ENCODE results near the gene CLIC5. TPM values are rescaled to one million over a fixed set of nuclear protein-coding genes. Genes with fewer than 3 reads are reported as not detected.

CLIC5 gene
- total and polyA plus RNA-seq, 12 donors: 28.1 to 372 (median 301) TPM

- no peak overlapping the region for H3K27ac ChIP-seq
- H3K4me3 ChIP-seq: no peak overlapping the region
- no peak for TF ChIP-seq CTCF (IDR thresholded peaks at IDR 0.05)
- peaks cover 0 to 19% (median 0%) of the 10 kb centered on the region in 9 donors for H3K36me3 ChIP-seq
- ATAC-seq (no peak), DNase-seq (no peak)
- no peaks in the 10 kb centered on the region for H3K27me3 ChIP-seq
- intact Hi-C loops (cut with DNase I): loop anchor here in 8 of 10 donors (1.0 to 10.0 kb wide), 7 partner anchors 207 to 1449 kb away; no protein-coding TSS in a partner anchor
- H3K4me1 ChIP-seq: peaks cover 0 to 57% (median 47%) of the 10 kb centered on the region in 9 donors
- 73 to 75% methylated on average over 5 of the region's 5 CpGs for WGBS, 2 donors
- no peaks in the 10 kb centered on the region for H3K9me3 ChIP-seq
Measured at GRCh38 chr6:45923831-45924391, 91.7 kb downstream of the CLIC5 start.

- intact Hi-C loops (cut with DNase I): loop anchor here in 7 of 10 donors (5.0 to 10.0 kb wide), 6 partner anchors 206 to 1448 kb away; no protein-coding TSS in a partner anchor
- no peak overlapping the region for H3K4me3 ChIP-seq
- H3K27ac ChIP-seq: peak overlapping the region in 3 of 10 donors; percentile 3 to 21 (median 9)
- ATAC-seq (peak; percentile 58 to 85 (median 76)), DNase-seq (peak; percentile 45 to 54)
- peaks cover 0 to 29% (median 0%) of the 10 kb centered on the region in 9 donors for H3K36me3 ChIP-seq
- no peaks in the 10 kb centered on the region for H3K9me3 ChIP-seq
- peaks cover 0 to 47% (median 41%) of the 10 kb centered on the region in 9 donors for H3K4me1 ChIP-seq
- 37 to 49% methylated on average over 11 of the region's 11 CpGs for WGBS, 2 donors
- no peaks in the 10 kb centered on the region for H3K27me3 ChIP-seq
- peak; percentile 36 to 75 (median 67) for TF ChIP-seq CTCF (IDR thresholded peaks at IDR 0.05)
Measured at GRCh38 chr6:45922728-45923351, 92.8 kb downstream of the CLIC5 start.

GRCh38 chr6:45921691-45922281 is 93.9 kb downstream of the CLIC5 start:
- WGBS, 2 donors: 46 to 48% methylated on average over 6 of the region's 6 CpGs
- Histone ChIP-seq H3K4me1 (peaks cover 5 to 49% (median 42%) of the 10 kb centered on the region in 9 donors), H3K4me3 (no peak overlapping the region), H3K27me3 (no peaks in the 10 kb centered on the region), H3K36me3 (peaks cover 0 to 32% (median 0%) of the 10 kb centered on the region in 9 donors), H3K9me3 (no peaks in the 10 kb centered on the region), H3K27ac (peak overlapping the region in 5 of 10 donors; percentile 3 to 39 (median 19))
- ATAC-seq (peak; percentile 35 to 73 (median 64)), DNase-seq (peak in 1 of 2 donors; percentile 59)
- no peak for TF ChIP-seq CTCF (IDR thresholded peaks at IDR 0.05)
- intact Hi-C loops (cut with DNase I): loop anchor here in 7 of 10 donors (5.0 to 10.0 kb wide), 6 partner anchors 204 to 1447 kb away; no protein-coding TSS in a partner anchor

GRCh38 chr6:45920819-45921511 is 94.7 kb downstream of the CLIC5 start:
- peaks cover 7 to 57% (median 42%) of the 10 kb centered on the region in 9 donors for H3K4me1 ChIP-seq
- peak overlapping the region in 1 of 10 donors; percentile 3 for H3K27ac ChIP-seq
- no peak for DNase-seq
- no peak for TF ChIP-seq CTCF (IDR thresholded peaks at IDR 0.05)
- 81 to 84% methylated on average over 5 of the region's 5 CpGs for WGBS, 2 donors
- no peak for ATAC-seq
- no peaks in the 10 kb centered on the region for H3K27me3 ChIP-seq
- no peak overlapping the region for H3K4me3 ChIP-seq
- peaks cover 0 to 41% (median 0%) of the 10 kb centered on the region in 9 donors for H3K36me3 ChIP-seq
- no peaks in the 10 kb centered on the region for H3K9me3 ChIP-seq
- intact Hi-C loops (cut with DNase I): loop anchor here in 7 of 10 donors (5.0 to 10.0 kb wide), 6 partner anchors 204 to 1446 kb away; no protein-coding TSS in a partner anchor

Measured in heart right ventricle (tissue), 16 donors.